Esophagus muscularis mucosa (tissue), 4 donors: ENCODE results near the gene OGDHL. TPM values are rescaled to one million over a fixed set of nuclear protein-coding genes. Genes with fewer than 3 reads are reported as not detected.

ENCODE experiments used
- DNase-seq: peaks from one replicate; pipeline ENCODE4 v3.0.0-alpha.2; 2017; ENCODE audit errors: extremely low spot score
- H3K27ac ChIP-seq, 4 donors: fragments of 200-600 bp; sonication (generic); replicated peaks in 1 of 4; 1 replicate in 3 of 4; 2 replicates in 1 of 4; pipeline ENCODE4 v1.5.1; 2016 to 2019; ENCODE audit warnings: mild to moderate bottlenecking in 1 of 4
- H3K27me3 ChIP-seq, 4 donors: fragments of 200-600 bp; sonication (generic); one replicate each; pipeline versions ENCODE4 v1.5.1 to v1.6.0; 2016 to 2019
- H3K36me3 ChIP-seq, 4 donors: fragments of 200-600 bp; sonication (generic); one replicate each; pipeline ENCODE4 v1.5.1; 2016 to 2019
- H3K4me1 ChIP-seq, 4 donors: fragments of 200-600 bp; sonication (generic); one replicate each; pipeline ENCODE4 v1.5.1; 2016 to 2019
- H3K4me3 ChIP-seq, 4 donors: fragments of 200-600 bp; sonication (generic); 1 replicate in 2 of 4; 2 replicates in 2 of 4; pipeline ENCODE4 v1.5.1; 2016 to 2019; ENCODE audit warnings: mild to moderate bottlenecking in 4 of 4, moderate library complexity in 1 of 4
- H3K9me3 ChIP-seq, 4 donors: fragments of 200-600 bp; sonication (generic); 1 replicate in 3 of 4; 2 replicates in 1 of 4; pipeline ENCODE4 v1.5.1; 2016 to 2019
- CTCF ChIP-seq, 3 experiments: fragments of 200-600 bp in 2 of 3; fragments of 450-650 bp in 1 of 3; sonication (generic) in 2 of 3; IDR thresholded peaks; one replicate each; pipeline ENCODE4 v1.5.1; 2017 to 2019; ENCODE audit warnings: antibody characterized with exemption in 3 of 3, mild to moderate bottlenecking in 2 of 3, moderate library complexity in 1 of 3
- EP300 ChIP-seq: sonication (generic); formaldehyde crosslinking; IDR thresholded peaks from one replicate; pipeline ENCODE4 v1.6.1; 2017; ENCODE audit warnings: antibody characterized with exemption
- POLR2A ChIP-seq: fragments of 450-650 bp; IDR thresholded peaks from one replicate; pipeline ENCODE4 v1.6.1; 2017; ENCODE audit warnings: antibody characterized with exemption, moderate library complexity, mild to moderate bottlenecking, low read depth
- POLR2AphosphoS5 ChIP-seq, 2 donors: sonication (generic); formaldehyde crosslinking; IDR thresholded peaks; one replicate each; pipeline ENCODE4 v1.6.1; 2017; ENCODE audit warnings: antibody characterized with exemption in 2 of 2
- WGBS: methylation state at CpG from one replicate; pipeline ENCODE4 v1.1.5; 2018; 5-methylcytosine and 5-hydroxymethylcytosine counted together
- intact Hi-C: fragments of 100-400 bp; cut with DNase I; formaldehyde crosslinking; loops from one replicate; pipeline ENCODE4 v1.15.1; 2023
- total RNA-seq, 4 donors: library from RNA; depleted of rRNA; stranded (reverse); fragments of >200 nt; gene quantifications; one replicate each; pipeline versions ENCODE4 v1.1.0 to v1.2.1, GENCODE V29; 2016

The OGDHL gene
- total RNA-seq, 4 donors from 2014 or later: 0.42 to 2.0 (median 0.95) TPM

DNA sequence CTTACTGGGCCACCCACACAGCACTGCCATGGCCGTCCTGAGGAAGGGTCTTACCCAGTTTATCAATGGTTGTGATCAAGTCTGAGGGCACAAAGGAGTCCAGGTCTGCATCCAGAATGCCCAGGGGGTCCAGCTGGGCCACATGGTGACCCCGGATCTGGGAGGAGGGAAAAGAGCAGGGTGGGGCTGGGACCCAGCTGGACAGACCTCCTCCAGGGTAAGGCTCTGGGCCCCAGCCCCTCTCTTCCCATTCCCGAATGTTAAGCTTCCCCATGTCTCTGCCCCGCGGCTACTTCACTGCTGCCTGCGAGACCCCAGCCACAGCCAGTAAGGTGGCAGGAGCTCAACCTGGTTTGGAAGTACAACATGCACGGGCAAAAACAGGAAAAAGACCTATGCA, 9.5 kb downstream of the OGDHL start:
- intact Hi-C loops: no loop called here
- no peaks in the 10 kb centered on the region for H3K36me3 ChIP-seq

GRCh38 chr10:49751636-49752510, 10.2 kb downstream of the OGDHL start:
- peak; percentile 83 for DNase-seq
- no peaks in the 10 kb centered on the region for H3K27me3 ChIP-seq
- TF ChIP-seq POLR2AphosphoS5 (IDR thresholded peaks at IDR 0.05) (no peak), POLR2A (no peak), EP300 (no peak), CTCF (IDR thresholded peaks at IDR 0.05) (no peak)
- no peak overlapping the region for H3K4me3 ChIP-seq
- H3K4me1 ChIP-seq: no peaks in the 10 kb centered on the region
- no peaks in the 10 kb centered on the region for H3K9me3 ChIP-seq
- no peaks in the 10 kb centered on the region for H3K36me3 ChIP-seq
- 85% methylated on average over 20 of the region's 20 CpGs for WGBS
- H3K27ac ChIP-seq: no peak overlapping the region
- intact Hi-C loops: no loop called here

More for the DNA sequence above, 9.5 kb downstream of the OGDHL start:
- 97% methylated on average over 6 of the region's 7 CpGs for WGBS
- peak; percentile 88 for DNase-seq
- Histone ChIP-seq H3K4me3 (no peak overlapping the region), H3K27ac (no peak overlapping the region), H3K27me3 (no peaks in the 10 kb centered on the region), H3K9me3 (no peaks in the 10 kb centered on the region), H3K4me1 (no peaks in the 10 kb centered on the region)
- TF ChIP-seq POLR2A (no peak), POLR2AphosphoS5 (IDR thresholded peaks at IDR 0.05) (no peak), CTCF (IDR thresholded peaks at IDR 0.05) (no peak), EP300 (no peak)

GRCh38 chr10:49751216-49751615, 10.9 kb downstream of the OGDHL start:
- Histone ChIP-seq H3K4me1 (no peaks in the 10 kb centered on the region), H3K4me3 (no peak overlapping the region), H3K36me3 (no peaks in the 10 kb centered on the region), H3K9me3 (no peaks in the 10 kb centered on the region), H3K27ac (no peak overlapping the region), H3K27me3 (no peaks in the 10 kb centered on the region)
- TF ChIP-seq CTCF (IDR thresholded peaks at IDR 0.05) (no peak), EP300 (no peak), POLR2AphosphoS5 (IDR thresholded peaks at IDR 0.05) (no peak), POLR2A (no peak)
- intact Hi-C loops: no loop called here
- WGBS: 95% methylated on average over 5 of the region's 5 CpGs
- DNase-seq: peak; percentile 79

DNA sequence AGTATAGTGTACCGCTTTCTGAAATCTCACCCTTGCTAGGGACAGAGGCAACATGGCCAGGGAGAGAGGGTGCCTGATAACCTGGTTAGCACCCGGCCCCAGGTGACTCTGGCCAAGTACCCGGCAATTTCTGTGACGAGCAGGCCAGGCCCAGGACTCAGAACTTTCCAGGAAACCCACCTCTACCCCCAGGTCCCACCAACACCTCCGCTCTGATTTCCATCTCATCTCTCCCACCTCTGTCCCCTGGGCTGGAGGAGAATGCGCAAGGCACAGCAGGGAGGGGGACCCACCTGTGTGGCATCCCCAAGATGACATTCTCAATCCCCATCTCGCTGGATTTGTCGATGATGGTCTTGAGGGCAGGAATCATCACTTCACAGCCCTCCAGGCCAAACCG, 11.6 kb downstream of the OGDHL start:
- 94% methylated on average over 9 of the region's 9 CpGs for WGBS
- Histone ChIP-seq H3K9me3 (no peaks in the 10 kb centered on the region), H3K4me1 (no peaks in the 10 kb centered on the region), H3K27ac (no peak overlapping the region), H3K36me3 (no peaks in the 10 kb centered on the region), H3K4me3 (no peak overlapping the region), H3K27me3 (no peaks in the 10 kb centered on the region)
- intact Hi-C loops: no loop called here
- peak; percentile 87 for DNase-seq
- no peak for TF ChIP-seq CTCF (IDR thresholded peaks at IDR 0.05)
- no peak for TF ChIP-seq EP300
- TF ChIP-seq POLR2A: no peak
- no peak for TF ChIP-seq POLR2AphosphoS5 (IDR thresholded peaks at IDR 0.05)
